Activated CD4-positive, alpha-beta memory T cell treated with anti-CD3 and anti-CD28 coated beads, Interleukin-2, amount 10 ng/mL, durations not matched to agents 7 days and 5 days (primary cell): ENCODE results near the gene HOXC5. TPM values are rescaled to one million over a fixed set of nuclear protein-coding genes. Genes with fewer than 3 reads are reported as not detected.

Experiments used
- CTCF ChIA-PET: fragments of 350-600 bp; sonication (Branson Sonifier 250); formaldehyde crosslinking; loops from one replicate; lab custom pipeline; 2021; ENCODE audit warnings: antibody characterized with exemption, inconsistent platforms; lab: Charles Lee
- POLR2A ChIA-PET: fragments of 350-600 bp; sonication (Branson Sonifier 250); formaldehyde crosslinking; loops from one replicate; lab custom pipeline; 2021; ENCODE audit warnings: antibody characterized with exemption; lab: Charles Lee
- DNase-seq: peaks from one replicate; pipeline ENCODE4 v3.0.0-alpha.2; 2020
- H3K27ac Mint-ChIP-seq: one replicate; pipeline ENCODE4 v1.8.0; 2021; ENCODE audit warnings: mild to moderate bottlenecking, mixed read lengths
- H3K27me3 Mint-ChIP-seq: one replicate; pipeline ENCODE4 v1.8.0; 2021; ENCODE audit warnings: mixed read lengths
- H3K36me3 Mint-ChIP-seq: one replicate; pipeline ENCODE4 v1.8.0; 2021; ENCODE audit warnings: low read depth, mixed read lengths
- H3K4me1 Mint-ChIP-seq: one replicate; pipeline ENCODE4 v1.8.0; 2021; ENCODE audit warnings: mixed read lengths
- H3K4me3 Mint-ChIP-seq: one replicate; pipeline ENCODE4 v1.8.0; 2021; ENCODE audit warnings: mild to moderate bottlenecking, mixed read lengths
- H3K9me3 Mint-ChIP-seq: one replicate; pipeline ENCODE4 v1.8.0; 2021; ENCODE audit warnings: mixed read lengths
- total RNA-seq, 2 experiments: library from RNA; stranded (reverse); gene quantifications; one replicate each; pipeline ENCODE4 v1.2.3, GENCODE V29; 2021

Gene HOXC5
- not detected for total RNA-seq

DNA sequence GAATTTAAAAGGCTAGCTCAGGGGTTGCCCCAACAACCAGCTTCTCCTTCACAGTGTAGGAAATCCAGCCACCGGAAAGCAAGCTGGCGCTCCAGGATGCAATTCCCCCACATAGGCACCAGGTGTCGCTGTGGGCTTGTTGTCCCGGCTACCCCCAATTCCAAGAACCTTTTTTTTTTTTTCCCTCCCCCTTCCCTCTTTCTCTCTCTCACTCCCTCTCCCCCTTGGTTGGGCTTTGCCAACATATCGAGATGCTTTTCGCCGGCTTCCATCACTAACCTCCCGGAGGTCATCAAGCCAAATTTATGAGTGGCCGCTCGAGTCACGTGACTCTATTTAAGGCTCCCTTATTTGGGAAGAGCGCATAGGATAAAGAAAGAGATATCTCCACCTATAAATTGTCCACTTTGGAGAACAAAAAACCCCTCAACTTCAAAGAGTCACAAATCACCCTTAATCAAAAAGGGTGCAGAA is at the start of gene HOXC5:
Gene HOXC5, plus strand, starts transcription at position 424 of the 474 bp plus-strand sequence. CDS start 73 bp downstream, outside the sequence.
- H3K27ac Mint-ChIP-seq: no peak within 1 kb of the TSS
- H3K9me3 Mint-ChIP-seq: no peaks in the 10 kb centered on the region
- CTCF ChIA-PET: interaction anchor here (0.6 to 3.9 kb wide), 40 partner anchors 8 to 1902 kb away, joined by 3 to 107 read pairs (median 4); partner anchors contain the start of genes HOXC10, HOXC4, HOXC8 and SMUG1
- no peaks in the 10 kb centered on the region for H3K36me3 Mint-ChIP-seq
- peaks cover 85% of the 10 kb centered on the region for H3K27me3 Mint-ChIP-seq
- DNase-seq: peak; percentile 69
- POLR2A ChIA-PET: interaction anchor here (0.6 to 1.4 kb wide), 5 partner anchors 9 to 168 kb away, joined by 3 to 4 read pairs (median 4); partner anchors contain the start of gene HOXC8
- peaks cover 26% of the 10 kb centered on the region for H3K4me1 Mint-ChIP-seq
- H3K4me3 Mint-ChIP-seq: peak within 1 kb of the TSS; percentile 16

DNA sequence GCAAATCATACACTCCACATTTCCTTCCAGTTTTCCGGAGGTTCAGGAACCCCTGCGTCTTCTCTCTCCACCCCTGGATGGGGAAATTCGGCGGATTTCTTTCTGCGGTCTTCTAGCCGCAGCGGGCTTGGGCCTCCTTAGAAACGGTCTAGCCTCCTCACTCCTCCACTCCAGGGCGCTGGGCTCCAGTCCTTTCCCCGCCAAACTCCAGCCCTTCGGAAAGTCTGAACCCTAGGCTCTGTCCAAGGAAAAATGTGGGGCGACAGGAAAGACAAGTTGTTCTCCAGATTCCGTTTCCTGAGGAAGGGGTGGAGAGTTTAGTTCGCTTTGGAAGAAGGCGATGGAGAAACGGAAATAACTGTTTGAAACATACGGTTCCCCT is 49.3 kb upstream of the HOXC5 start:
- no peak for DNase-seq
- ChIA-PET POLR2A (no interaction called here), CTCF (interaction anchor here (2.3 kb wide), 1 partner anchor 17 kb away, joined by 7 read pairs; the partner anchor contains the start of gene HOXC9)
- Mint-ChIP-seq H3K36me3 (peaks cover 4% of the 10 kb centered on the region), H3K9me3 (no peaks in the 10 kb centered on the region), H3K27me3 (peaks cover 94% of the 10 kb centered on the region), H3K4me3 (no peak overlapping the region), H3K27ac (peak overlapping the region; percentile 3), H3K4me1 (peaks cover 19% of the 10 kb centered on the region)

DNA sequence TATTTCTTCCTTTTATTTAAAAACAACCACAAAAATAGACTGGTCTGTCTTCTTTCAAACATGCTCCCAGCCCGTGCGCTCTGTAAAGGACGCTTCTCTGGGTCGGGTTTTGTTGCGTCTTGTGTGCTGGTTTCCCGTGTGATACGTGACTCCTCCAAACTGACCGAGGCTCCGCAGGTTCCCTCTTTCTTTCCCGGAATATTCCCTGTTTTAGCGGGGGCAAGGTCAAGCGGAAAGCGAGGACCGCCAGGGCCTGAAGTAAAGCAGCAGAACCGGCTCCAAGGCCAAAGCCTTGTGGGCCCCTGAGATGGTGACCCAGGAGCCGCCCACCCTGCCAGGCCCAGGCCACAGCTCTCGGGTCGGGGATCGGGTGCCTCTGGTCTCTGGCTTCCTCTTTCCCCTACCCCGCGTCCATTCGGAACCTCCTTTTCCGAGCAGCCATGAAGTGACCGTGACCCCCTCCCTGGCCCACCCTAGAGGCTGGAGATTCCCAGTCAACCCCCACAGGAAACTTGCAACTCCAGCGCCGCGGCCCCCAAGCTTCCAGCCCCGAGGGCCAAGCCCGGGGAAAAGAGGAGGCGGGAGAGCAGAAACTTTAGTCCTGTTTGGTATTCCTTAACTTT is 48.8 kb upstream of the HOXC5 start:
- H3K27me3 Mint-ChIP-seq: peaks cover 94% of the 10 kb centered on the region
- no peaks in the 10 kb centered on the region for H3K9me3 Mint-ChIP-seq
- POLR2A ChIA-PET: interaction anchor here (0.9 kb wide), 1 partner anchor 25 kb away, joined by 3 read pairs; no protein-coding TSS in a partner anchor
- H3K36me3 Mint-ChIP-seq: peaks cover 4% of the 10 kb centered on the region
- H3K27ac Mint-ChIP-seq: no peak overlapping the region
- peaks cover 21% of the 10 kb centered on the region for H3K4me1 Mint-ChIP-seq
- CTCF ChIA-PET: interaction anchor here (1.2 to 4.3 kb wide), 5 partner anchors 15 to 224 kb away, joined by 3 to 25 read pairs (median 7); partner anchors contain the start of genes HOXC8 and HOXC9
- no peak overlapping the region for H3K4me3 Mint-ChIP-seq
- DNase-seq: no peak

DNA sequence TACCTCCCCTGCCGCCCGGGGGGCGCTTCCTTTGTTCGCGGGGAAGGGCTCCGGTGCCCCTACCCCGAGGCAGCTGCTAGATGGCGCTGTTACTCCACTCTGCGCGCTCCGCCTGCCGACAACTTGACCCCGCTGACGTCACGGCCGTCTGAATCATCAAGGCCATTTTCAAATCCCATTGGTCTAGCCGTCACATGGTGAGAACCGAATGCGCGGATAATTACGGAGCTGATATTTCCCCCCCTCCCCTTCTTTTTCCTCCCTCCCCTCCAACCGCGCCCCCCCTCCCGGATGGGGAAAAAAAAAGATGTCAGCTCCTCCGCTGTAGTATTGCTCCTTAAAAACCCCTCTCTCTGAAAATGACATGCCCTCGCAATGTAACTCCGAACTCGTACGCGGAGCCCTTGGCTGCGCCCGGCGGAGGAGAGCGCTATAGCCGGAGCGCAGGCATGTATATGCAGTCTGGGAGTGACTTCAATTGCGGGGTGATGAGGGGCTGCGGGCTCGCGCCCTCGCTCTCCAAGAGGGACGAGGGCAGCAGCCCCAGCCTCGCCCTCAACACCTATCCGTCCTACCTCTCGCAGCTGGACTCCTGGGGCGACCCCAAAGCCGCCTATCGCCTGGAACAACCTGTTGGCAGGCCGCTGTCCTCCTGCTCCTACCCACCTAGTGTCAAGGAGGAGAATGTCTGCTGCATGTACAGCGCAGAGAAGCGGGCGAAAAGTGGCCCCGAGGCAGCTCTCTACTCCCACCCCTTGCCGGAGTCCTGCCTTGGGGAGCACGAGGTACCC is 47.8 kb upstream of the HOXC5 start, which contains the start of gene HOXC10:
Gene HOXC10, plus strand, starts transcription at position 246 of the 791 bp plus-strand sequence. Its CDS starts 114 bp downstream, at position 360.
- ChIA-PET POLR2A (interaction anchor here (0.5 to 0.9 kb wide), 3 partner anchors 11 to 67 kb away, joined by 3 read pairs; no protein-coding TSS in a partner anchor), CTCF (interaction anchor here (0.6 to 4.3 kb wide), 14 partner anchors 14 to 231 kb away, joined by 3 to 25 read pairs (median 4); partner anchors contain the start of genes HOXC8 and HOXC9)
- Mint-ChIP-seq H3K36me3 (peaks cover 4% of the 10 kb centered on the region), H3K27me3 (peaks cover 94% of the 10 kb centered on the region), H3K27ac (peak within 1 kb of the TSS; percentile 47), H3K9me3 (no peaks in the 10 kb centered on the region), H3K4me3 (peak within 1 kb of the TSS; percentile 48), H3K4me1 (peaks cover 31% of the 10 kb centered on the region)
- peak; percentile 88 for DNase-seq

DNA sequence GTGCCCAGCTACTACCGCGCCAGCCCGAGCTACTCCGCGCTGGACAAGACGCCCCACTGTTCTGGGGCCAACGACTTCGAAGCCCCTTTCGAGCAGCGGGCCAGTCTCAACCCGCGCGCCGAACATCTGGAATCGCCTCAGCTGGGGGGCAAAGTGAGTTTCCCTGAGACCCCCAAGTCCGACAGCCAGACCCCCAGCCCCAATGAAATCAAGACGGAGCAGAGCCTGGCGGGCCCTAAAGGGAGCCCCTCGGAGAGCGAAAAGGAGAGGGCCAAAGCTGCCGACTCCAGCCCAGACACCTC is 47.2 kb upstream of the HOXC5 start:
- Mint-ChIP-seq H3K36me3 (peaks cover 4% of the 10 kb centered on the region), H3K4me1 (peaks cover 35% of the 10 kb centered on the region), H3K27me3 (peaks cover 94% of the 10 kb centered on the region), H3K27ac (no peak overlapping the region), H3K4me3 (peak overlapping the region; percentile 15), H3K9me3 (no peaks in the 10 kb centered on the region)
- no peak for DNase-seq
- ChIA-PET POLR2A (interaction anchor here (0.5 kb wide), 1 partner anchor 68 kb away, joined by 3 read pairs; no protein-coding TSS in a partner anchor), CTCF (interaction anchor here (0.7 to 4.3 kb wide), 8 partner anchors 15 to 215 kb away, joined by 3 to 25 read pairs (median 6); partner anchors contain the start of genes HOXC8 and HOXC9)

DNA sequence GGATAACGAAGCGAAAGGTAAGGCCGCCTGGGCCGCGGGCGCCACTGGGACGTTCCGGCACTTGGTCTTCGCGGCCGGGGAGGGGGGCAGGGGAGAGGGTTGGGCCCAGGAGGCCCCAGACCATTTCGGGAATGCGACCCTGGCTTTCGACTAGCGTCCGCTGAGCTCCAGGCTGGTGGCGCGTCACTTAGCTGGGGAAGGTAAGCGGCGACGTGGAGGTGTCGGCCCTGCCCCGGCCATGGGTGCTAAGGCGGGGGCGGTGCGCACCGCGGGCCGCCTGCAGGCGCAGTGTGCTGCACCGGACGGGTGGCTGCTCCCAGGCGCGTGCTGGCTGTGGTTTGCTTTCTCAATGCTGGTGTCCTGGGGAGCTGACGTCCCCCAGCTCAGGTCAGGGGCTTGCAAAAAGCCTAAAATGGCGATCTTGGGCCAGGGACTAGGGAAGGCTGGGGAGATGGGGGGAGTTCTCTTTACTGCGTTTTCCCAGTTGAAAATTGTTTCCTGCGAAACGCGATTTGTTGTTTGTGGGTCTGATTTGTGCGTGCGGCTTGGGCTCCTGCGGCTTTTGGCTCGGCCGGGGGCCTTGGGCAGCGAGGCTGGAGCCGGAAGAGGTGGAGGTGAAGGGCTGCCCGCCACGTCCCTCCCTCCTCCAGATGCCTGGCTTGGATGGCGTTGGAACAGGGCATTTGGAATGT is 46.7 kb upstream of the HOXC5 start:
- H3K27ac Mint-ChIP-seq: no peak overlapping the region
- H3K27me3 Mint-ChIP-seq: peaks cover 94% of the 10 kb centered on the region
- no peak overlapping the region for H3K4me3 Mint-ChIP-seq
- CTCF ChIA-PET: interaction anchor here (1.2 to 4.3 kb wide), 7 partner anchors 14 to 215 kb away, joined by 5 to 25 read pairs (median 7); partner anchors contain the start of genes HOXC8 and HOXC9
- no peaks in the 10 kb centered on the region for H3K9me3 Mint-ChIP-seq
- peaks cover 35% of the 10 kb centered on the region for H3K4me1 Mint-ChIP-seq
- DNase-seq: no peak
- POLR2A ChIA-PET: interaction anchor here (1.1 to 1.8 kb wide), 2 partner anchors 14 to 27 kb away, joined by 4 to 5 read pairs; partner anchors contain the start of gene HOXC9
- H3K36me3 Mint-ChIP-seq: peaks cover 4% of the 10 kb centered on the region

DNA sequence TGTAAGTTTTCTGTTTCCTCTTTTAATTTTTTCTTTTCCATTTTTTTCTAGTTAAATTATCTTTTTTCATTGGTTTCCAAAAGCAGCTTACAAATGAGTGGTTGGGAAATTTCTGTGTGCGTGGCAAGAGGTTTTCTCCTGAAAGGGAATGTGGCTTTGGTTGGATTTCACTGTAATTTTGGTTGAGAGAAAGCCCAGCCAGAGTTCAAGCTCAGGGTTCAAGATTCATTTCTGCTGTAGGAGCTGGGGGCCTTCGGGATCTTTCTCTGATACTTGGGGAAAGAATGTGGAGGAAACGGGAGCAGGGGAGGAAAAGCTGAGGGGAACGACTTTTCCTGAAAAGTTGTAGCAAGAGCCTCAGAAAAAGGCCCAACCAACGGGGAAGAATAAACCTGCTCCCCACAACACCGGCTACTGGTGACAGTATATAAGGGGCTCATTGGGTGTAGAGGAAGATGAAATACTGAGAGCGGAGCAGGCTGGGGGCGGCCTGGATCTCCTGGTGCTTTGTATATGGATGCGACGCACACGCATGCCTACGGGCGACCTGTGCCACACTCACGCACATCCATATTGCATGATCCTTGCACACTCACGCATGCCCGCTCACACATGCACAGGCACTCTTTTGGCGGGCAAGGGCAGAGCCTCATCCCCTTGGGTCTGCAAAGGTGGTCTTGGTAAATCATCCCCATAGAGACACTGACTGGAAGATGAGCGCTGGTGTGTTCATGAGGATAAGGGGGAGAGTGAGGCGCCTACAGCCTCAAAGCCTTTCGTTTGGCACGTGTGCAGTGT is 46.0 kb upstream of the HOXC5 start:
- Mint-ChIP-seq H3K4me1 (peaks cover 35% of the 10 kb centered on the region), H3K27me3 (peaks cover 93% of the 10 kb centered on the region), H3K36me3 (peaks cover 4% of the 10 kb centered on the region), H3K9me3 (no peaks in the 10 kb centered on the region), H3K27ac (no peak overlapping the region), H3K4me3 (no peak overlapping the region)
- ChIA-PET POLR2A (interaction anchor here (1.1 to 1.8 kb wide), 2 partner anchors 14 to 28 kb away, joined by 4 to 5 read pairs; partner anchors contain the start of gene HOXC9), CTCF (interaction anchor here (1.5 to 4.3 kb wide), 4 partner anchors 19 to 227 kb away, joined by 4 to 25 read pairs (median 10); no protein-coding TSS in a partner anchor)
- no peak for DNase-seq

DNA sequence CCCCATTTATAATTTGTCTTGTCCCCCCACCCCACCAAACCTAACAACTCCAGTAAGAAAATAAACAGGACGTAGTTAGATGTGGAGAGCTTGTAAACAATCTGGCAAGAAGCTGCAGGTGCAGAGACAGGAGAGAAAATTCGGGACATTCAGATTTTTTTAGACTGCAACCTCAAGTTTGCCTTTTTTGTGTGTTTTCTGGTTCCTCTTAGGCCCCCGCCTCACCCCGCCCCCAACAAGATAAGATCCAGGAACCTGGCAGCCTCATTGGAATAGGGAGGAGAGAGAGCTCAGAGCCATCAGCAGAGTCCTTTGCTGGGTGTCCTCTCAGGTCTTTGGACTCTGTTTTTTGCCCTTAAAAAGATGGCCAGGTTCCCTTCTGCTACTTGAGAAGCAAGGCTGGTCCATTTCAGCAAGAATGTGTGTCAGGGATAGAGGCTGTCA is 45.0 kb upstream of the HOXC5 start:
- H3K9me3 Mint-ChIP-seq: no peaks in the 10 kb centered on the region
- peaks cover 35% of the 10 kb centered on the region for H3K4me1 Mint-ChIP-seq
- POLR2A ChIA-PET: interaction anchor here (0.9 to 1.8 kb wide), 2 partner anchors 10 to 13 kb away, joined by 3 to 5 read pairs; partner anchors contain the start of gene HOXC9
- CTCF ChIA-PET: interaction anchor here (0.6 to 4.3 kb wide), 11 partner anchors 16 to 241 kb away, joined by 3 to 25 read pairs (median 4); partner anchors contain the start of gene HOXC5
- H3K27me3 Mint-ChIP-seq: peaks cover 93% of the 10 kb centered on the region
- DNase-seq: no peak
- H3K4me3 Mint-ChIP-seq: no peak overlapping the region
- H3K27ac Mint-ChIP-seq: no peak overlapping the region
- peaks cover 4% of the 10 kb centered on the region for H3K36me3 Mint-ChIP-seq

DNA sequence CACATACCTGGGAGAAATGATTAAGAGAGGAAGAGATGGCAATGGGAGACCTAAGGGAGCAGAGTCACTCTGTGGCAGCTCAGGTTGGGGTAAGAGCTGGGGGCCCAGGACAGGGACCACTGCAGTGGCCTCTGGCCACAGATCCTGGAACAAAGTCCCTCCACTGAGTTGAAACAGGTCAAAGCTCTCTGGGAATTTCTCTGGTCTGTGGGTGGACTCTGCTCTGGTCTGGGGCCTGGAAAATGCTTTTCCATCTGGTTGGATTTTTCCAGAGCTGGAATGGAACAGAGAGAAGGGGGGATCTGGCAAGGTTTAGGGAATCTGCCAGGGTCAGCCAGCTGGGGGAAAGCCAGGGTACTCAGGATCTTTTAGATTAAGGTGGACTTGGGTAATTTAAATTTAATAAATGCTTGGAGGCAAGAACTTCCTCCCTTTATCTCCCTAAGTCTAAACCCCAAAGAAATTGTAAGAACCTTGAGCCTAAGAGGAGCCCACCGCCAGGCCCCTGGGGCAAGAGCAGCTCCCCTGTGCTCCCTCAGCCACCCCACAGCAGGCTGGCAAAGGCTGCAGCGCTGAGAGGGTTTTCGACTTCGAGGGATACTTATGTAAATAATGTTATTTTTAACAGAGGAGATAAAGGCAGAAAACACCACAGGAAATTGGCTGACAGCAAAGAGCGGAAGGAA is 44.2 kb upstream of the HOXC5 start:
- Mint-ChIP-seq H3K9me3 (no peaks in the 10 kb centered on the region), H3K27ac (no peak overlapping the region), H3K27me3 (peaks cover 93% of the 10 kb centered on the region), H3K36me3 (peaks cover 4% of the 10 kb centered on the region), H3K4me3 (no peak overlapping the region), H3K4me1 (peaks cover 35% of the 10 kb centered on the region)
- ChIA-PET CTCF (interaction anchor here (1.0 to 3.1 kb wide), 9 partner anchors 15 to 242 kb away, joined by 3 to 14 read pairs (median 4); partner anchors contain the start of gene HOXC5), POLR2A (interaction anchor here (0.9 to 1.2 kb wide), 2 partner anchors 9 to 226 kb away, joined by 3 to 4 read pairs; no protein-coding TSS in a partner anchor)
- no peak for DNase-seq

DNA sequence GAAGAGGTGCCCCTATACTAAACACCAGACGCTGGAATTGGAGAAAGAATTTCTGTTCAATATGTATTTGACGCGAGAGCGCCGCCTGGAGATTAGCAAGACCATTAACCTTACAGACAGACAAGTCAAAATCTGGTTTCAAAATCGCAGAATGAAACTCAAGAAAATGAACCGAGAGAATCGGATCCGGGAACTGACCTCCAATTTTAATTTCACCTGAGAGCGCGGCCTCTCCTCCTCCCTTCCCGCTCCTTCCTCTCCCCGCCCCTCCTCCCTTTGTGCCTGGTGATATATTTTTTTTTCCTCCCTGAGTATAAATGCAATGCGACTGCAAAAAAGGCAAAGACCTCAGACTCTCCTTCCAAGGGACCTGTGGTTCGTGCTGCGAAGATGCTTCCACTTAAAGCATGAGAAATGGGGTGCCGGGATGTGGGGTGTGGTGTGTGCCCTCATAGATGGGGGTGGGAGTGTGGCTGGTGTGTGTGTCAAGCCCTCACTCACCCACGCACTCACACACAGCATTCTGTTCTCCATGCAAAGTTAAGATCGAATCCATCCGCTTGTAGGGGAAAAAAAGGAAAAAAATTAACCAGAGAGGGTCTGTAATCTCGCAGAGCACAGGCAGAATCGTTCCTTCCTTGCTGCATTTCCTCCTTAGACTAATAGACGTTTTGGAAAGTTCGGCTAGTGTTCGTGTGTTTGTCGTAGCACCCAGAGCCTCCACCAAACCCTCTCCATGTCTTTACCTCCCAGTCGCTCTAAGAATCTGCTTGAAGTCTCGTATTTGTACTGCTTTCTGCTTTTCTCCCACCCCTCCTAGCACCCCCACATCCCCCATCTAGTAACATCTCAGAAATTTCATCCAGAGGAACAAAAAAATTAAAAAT is 43.4 kb upstream of the HOXC5 start:
- POLR2A ChIA-PET: interaction anchor here (1.2 kb wide), 1 partner anchor 226 kb away, joined by 4 read pairs; no protein-coding TSS in a partner anchor
- peak; percentile 38 for DNase-seq
- H3K27ac Mint-ChIP-seq: no peak overlapping the region
- peaks cover 96% of the 10 kb centered on the region for H3K27me3 Mint-ChIP-seq
- peak overlapping the region; percentile 18 for H3K4me3 Mint-ChIP-seq
- peaks cover 4% of the 10 kb centered on the region for H3K36me3 Mint-ChIP-seq
- CTCF ChIA-PET: interaction anchor here (1.0 to 3.1 kb wide), 5 partner anchors 15 to 243 kb away, joined by 3 to 14 read pairs (median 4); no protein-coding TSS in a partner anchor
- no peaks in the 10 kb centered on the region for H3K9me3 Mint-ChIP-seq
- peaks cover 37% of the 10 kb centered on the region for H3K4me1 Mint-ChIP-seq
